Spleen (tissue), 7 donors: ENCODE measurements around the gene KCTD13.

Experiments
- POLR2A ChIP-seq, 3 donors: fragments of 450-650 bp; IDR thresholded peaks; one replicate each; pipeline ENCODE4 v1.5.1; 2017; ENCODE audit warnings: antibody characterized with exemption in 3 of 3, mild to moderate bottlenecking in 1 of 3
- POLR2AphosphoS5 ChIP-seq, 3 donors: sonication (generic); formaldehyde crosslinking; IDR thresholded peaks; one replicate each; pipeline ENCODE4 v1.5.1; 2017; ENCODE audit warnings: antibody characterized with exemption in 3 of 3
- TF ChIP-seq, protein P1 (sequence below), 11 experiments: fragments of 200-600 bp in 7 of 11; fragments of 450-650 bp in 4 of 11; sonication (generic) in 4 of 11; IDR thresholded peaks in 8 of 11; conservative IDR thresholded peaks in 3 of 11; 1 replicate in 7 of 11; 2 replicates in 4 of 11; pipeline versions ENCODE4 v1.4.0 to v1.8.0; 2016 to 2021; ENCODE audit warnings: antibody characterized with exemption in 11 of 11, inconsistent platforms in 4 of 11, mild to moderate bottlenecking in 1 of 11
- donor health status: DM: no; HTN: no; CAD: no; lungs with moderate emphysema.
- donor health status: DM: no; HTN: no; CAD: no.
- donor health status: DM: no; HTN: no; CAD: no.

DNA sequence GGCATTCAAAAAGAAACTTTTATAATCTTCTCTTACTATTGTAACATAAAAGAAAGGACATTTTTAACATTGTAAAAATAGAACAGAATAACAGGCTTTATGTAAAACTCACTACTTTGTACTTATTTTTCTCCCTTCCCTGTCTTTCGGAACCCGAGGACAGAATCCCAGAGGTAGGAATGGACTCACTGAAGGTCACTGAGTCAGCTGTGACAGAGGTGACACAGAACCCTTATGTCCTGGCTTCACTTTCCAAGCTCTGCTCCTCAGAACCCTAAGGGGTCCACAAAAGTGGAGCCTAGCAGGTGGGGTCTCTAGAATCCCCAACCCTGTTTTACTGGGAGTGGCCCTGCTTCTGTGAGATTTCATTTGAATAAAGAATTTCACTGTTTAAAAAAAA is 3.7 kb downstream of the KCTD13 start:
- TF ChIP-seq, protein P1, sequence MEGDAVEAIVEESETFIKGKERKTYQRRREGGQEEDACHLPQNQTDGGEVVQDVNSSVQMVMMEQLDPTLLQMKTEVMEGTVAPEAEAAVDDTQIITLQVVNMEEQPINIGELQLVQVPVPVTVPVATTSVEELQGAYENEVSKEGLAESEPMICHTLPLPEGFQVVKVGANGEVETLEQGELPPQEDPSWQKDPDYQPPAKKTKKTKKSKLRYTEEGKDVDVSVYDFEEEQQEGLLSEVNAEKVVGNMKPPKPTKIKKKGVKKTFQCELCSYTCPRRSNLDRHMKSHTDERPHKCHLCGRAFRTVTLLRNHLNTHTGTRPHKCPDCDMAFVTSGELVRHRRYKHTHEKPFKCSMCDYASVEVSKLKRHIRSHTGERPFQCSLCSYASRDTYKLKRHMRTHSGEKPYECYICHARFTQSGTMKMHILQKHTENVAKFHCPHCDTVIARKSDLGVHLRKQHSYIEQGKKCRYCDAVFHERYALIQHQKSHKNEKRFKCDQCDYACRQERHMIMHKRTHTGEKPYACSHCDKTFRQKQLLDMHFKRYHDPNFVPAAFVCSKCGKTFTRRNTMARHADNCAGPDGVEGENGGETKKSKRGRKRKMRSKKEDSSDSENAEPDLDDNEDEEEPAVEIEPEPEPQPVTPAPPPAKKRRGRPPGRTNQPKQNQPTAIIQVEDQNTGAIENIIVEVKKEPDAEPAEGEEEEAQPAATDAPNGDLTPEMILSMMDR (IDR thresholded peaks at IDR 0.05 in 8 of 11, conservative IDR thresholded peaks at IDR 0.05 in 3 of 11) = no peak
- TF ChIP-seq POLR2AphosphoS5 (IDR thresholded peaks at IDR 0.05) (no peak), POLR2A (IDR thresholded peaks at IDR 0.05) (no peak)
